Measurements from ENCODE around the gene OR2C1.
A peak's percentile ranks its signal among the peaks of the same experiment; 100 is the strongest.

Gene OR2C1

DNA sequence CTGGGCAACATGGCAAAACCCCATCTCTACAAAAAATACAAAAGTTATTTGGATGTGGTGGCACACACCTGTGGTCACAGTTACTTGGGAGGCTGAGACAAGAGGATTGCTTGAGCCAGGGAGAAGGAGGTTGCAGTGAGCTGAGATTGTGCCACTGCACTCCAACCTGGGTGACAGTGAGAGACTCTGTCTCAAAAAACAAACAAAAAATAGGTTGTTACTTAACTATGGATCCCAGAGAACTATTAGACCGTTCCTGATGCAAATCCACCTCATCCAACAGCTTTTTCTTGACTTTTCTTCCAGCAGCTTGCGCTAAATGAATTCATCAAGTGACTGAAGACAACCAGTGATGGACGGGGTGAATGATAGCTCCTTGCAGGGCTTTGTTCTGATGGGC is at the start of gene OR2C1:
TSS of gene OR2C1 (plus strand) at position 301 of the 400 bp plus-strand sequence. CDS start at position 353, 52 bp downstream.
- no peak for DNase-seq

DNA sequence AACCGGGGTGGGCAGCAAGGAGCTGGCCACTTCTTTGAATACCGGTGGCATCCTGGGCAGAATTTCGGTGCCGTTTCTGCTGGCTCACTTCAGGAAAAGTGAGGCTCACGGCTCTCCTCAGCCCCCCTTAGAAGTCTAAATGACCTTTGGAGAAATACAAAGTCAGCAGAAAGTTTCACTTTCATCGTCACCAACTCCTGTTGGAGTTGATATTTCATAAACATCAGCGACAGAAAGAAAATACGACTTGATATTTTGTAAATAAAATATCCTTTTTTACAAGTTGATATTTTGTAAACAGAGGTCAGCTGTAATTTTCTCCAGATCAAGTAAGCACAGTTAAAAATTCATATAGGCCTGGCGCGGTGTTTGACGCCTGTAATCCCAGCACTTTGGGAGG is 49.6 kb upstream of the OR2C1 start:
- no peak for DNase-seq

DNA sequence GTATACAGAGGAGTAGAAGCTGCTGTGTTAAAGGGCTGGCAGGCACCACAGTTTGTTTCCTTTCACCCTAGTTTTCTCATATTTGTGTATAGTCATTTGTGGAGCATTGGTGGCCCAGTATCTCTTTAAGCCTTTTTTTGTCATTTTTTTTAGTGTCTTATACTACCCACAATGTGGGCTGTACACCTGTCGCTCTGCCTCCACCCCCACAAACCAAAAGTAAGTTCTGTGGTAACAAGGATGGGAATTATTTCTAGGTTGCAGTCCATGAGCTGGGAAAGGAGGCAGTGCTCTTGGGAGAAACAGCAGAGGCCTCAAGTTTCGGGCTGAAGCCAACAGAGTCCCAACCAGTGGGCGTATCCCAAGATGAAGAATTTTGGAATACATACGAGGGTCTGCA is 44.2 kb upstream of the OR2C1 start:
- no peak for DNase-seq

DNA sequence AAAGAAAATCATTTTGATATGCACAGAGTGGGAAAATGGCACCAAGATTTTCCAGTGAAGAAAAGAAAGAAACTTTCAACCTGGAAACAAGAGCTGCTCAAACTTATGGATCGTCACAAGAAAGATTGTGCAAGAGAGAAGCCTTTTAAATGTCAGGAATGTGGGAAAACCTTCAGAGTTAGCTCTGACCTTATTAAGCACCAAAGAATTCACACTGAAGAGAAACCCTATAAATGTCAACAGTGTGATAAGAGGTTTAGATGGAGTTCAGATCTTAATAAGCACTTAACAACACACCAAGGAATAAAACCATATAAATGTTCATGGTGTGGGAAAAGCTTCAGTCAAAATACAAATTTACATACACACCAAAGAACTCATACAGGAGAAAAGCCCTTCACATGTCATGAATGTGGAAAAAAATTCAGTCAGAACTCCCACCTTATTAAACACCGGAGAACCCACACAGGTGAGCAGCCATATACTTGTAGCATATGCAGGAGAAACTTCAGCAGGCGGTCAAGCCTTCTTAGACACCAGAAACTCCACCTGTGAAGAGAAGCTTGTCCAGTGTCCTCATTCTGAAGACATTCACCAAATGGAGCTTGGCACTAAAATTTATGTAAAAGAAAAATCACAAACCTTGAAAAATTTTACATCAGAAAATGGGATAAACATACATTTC is 38.2 kb upstream of the OR2C1 start:
- no peak for DNase-seq

DNA sequence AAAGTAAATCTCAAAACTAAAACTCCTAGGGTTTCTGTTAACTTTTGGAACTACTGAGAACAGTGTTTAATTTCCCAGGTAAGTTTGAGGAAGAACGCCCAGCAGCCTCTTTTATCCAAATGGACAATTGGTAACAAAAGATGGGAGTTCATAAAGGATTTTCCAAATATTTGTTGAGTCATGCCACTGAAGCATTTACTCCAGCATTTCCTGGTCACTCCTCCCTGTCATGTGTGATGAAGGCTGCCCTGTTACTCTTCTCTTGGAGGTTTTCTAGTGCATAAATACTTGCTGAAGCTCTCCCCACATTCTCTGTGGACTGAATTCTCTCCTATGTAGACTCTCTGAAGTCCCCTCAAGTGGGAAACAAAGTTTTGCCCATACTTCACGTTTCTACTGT is 33.9 kb upstream of the OR2C1 start:
- no peak for DNase-seq

DNA sequence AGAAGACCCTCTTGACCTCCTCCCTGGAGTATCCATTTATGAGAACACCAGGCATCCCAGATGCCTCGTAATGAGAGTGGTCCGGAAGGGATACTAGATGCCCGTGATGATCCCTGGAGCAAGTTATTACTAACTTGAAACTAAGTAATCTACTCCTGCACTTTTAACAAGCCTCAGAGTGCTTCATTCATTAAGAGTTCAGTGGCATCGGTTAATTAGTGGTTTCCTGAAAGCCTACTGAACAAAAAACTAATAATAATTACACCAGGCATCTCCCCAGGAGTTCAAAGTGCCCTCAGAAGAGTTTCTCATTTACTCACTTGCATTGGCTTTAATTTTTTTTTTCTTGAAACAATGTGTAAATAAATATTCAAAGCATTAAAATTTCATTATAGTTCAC is 28.2 kb upstream of the OR2C1 start:
- no peak for DNase-seq

DNA sequence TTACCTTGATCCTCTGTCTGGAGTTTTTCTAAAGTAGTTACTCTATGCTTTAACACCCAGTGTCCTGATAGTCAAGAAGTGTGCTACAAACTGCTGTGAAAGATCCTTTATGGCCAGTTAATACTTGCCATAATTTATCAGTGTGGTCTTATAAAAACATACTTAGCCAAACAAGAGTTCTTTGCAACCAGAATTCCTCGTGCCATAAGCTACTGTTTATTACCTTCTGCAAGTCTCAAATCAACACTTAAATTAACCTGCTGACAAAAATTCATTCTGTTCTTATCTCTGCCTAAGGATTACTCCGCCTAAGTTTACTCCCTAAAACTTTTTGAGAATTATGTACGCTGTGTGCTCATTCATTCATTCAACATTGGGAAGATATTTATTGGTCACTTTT is 27.6 kb upstream of the OR2C1 start:
- DNase-seq: no peak

DNA sequence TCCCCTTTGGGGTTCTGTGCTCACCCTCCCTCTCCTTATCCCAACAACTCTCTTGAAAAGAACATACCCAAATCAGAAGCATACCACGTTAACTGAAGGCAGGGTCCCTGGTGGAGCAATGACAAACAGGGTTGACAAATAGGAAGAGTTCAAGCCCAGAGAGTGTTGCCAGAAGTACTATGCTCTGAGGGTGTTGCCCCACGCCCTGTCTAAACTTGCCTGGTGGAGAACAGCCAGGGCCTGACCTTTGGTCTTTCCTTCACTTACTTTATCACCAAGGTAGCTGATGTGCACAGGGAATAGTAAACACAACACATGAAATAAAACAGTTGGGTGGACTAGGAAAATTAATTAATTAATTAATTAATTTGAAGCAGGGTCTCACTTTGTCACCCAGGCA is 27.0 kb upstream of the OR2C1 start:
- DNase-seq: no peak

DNA sequence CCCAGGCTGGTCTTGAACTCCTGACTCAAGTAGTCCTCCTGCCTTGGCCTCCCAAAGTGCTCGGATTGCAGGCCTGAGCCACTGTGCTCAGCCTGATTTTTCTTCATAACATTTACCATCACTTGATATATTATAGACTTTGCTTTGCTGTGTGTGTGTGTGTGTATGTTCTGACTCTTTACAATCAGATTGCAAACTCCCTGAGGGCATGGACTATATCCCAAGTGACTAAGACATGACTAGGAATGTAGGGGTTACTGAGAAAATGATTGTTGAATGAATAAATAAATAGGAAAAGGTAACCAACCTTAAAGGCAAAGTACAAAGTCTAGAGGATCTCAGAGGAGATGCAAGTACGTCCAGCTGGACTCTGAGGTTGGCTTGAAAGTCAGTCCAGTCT is 9.6 kb upstream of the OR2C1 start:
- no peak for DNase-seq

DNA sequence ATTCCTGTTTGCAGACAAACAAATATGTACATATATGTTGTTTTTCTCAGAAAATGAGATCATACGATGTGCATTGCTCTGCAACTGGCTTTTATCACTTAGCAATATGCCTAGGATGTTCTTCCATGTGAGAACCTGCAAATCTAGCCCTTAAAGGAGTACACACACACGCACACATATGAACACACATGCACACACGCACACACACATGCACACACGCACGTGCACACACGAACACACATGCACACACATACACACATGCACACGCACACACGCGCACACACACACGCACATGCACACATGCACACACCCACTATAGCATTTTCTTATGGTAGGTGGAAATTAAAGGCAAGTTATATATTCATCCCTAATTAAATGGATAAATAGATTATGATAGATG is 8.1 kb upstream of the OR2C1 start:
- no peak for DNase-seq

DNA sequence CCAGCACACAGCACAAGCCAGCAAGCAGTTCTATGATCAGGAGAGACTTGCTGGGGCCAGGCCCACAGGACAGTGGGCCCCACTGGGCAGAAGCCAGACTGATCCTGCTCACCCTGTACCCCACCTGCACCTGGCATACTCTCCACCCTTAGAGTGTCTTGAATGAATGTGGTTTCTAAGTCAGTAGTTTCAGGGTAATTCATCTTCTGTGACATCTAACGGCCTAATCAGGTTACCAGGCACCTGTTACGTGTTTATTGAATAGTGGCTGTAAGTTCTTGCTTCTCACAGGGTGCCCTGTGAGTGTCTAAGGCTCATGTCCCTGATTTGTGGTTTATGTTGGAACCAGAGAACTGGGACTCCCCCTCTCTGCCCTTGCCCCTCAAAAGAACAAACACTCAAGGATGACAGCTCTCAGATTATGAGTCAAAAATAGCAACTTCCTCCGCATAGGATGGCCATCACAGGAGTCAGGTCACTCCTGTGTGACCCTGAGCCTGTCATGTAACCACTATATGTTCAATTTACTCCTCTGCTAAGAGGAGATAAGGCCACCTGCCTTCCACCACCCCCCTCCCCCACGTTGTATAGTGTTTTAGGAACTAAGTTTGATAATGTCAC is 7.0 kb upstream of the OR2C1 start:
- DNase-seq: no peak

DNA sequence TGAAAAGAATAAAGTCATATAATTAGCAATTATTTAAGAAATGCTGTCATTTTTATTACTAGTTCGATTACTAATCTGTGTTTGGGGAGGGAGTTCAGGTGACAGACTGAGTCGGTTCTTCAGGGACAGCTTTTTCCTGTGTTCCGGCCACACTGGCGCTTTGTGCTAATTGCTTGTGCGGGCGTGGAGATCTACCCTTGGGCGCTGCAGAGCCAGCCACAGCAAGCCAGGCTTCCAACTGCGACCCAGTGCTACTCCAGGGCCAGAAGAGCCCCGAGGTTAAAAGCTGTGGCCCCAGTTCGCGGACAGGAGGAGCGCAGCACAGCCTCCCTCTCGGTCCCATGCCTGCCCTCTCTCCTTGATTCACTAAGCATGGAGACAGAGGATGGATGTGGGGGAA is 6.5 kb upstream of the OR2C1 start:
- no peak for DNase-seq

DNA sequence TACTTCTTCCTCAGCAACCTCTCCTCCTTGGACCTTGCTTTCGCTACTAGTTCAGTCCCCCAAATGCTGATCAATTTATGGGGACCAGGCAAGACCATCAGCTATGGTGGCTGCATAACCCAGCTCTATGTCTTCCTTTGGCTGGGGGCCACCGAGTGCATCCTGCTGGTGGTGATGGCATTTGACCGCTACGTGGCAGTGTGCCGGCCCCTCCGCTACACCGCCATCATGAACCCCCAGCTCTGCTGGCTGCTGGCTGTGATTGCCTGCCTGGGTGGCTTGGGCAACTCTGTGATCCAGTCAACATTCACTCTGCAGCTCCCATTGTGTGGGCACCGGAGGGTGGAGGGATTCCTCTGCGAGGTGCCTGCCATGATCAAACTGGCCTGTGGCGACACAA is 429 bp downstream of the OR2C1 start:
- no peak for DNase-seq

DNA sequence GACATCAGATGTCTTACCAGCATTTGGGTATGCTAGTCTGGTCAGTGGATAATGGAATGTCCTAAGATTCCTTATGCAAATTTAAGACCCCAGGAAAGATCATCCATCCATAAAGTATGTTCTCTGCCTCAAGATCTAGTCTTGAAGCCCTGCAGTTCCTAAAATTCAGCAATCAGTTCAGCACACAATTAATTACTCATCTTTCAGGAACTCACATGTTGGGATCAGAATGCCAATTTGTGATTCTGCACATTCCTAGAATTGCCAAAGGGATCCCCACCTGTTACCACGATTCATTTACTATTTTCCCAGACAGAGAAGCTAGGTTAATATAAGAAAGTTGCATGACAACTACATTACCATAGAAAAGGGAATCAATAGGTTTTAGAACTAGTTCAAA is 3.2 kb downstream of the OR2C1 start:
- no peak for DNase-seq

DNA sequence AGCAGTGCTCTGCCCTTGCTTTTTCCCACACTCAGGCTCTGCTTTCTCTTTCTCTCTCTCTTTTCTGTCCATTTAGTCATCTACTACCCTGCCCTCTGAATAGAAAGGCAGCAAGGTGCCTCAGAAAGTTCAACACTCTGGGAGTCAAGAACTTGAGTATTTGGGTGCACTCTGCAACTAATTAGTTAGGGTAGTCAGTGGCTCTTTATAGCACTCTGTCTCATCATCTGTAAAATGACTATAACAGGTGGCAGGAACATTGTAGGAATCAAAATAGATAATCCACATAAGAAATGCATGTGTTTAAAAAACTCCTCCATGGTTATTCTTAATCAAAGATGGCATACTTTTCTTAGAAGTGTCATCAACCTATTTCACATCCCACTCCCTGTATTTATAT is 7.2 kb downstream of the OR2C1 start:
- DNase-seq: no peak

DNA sequence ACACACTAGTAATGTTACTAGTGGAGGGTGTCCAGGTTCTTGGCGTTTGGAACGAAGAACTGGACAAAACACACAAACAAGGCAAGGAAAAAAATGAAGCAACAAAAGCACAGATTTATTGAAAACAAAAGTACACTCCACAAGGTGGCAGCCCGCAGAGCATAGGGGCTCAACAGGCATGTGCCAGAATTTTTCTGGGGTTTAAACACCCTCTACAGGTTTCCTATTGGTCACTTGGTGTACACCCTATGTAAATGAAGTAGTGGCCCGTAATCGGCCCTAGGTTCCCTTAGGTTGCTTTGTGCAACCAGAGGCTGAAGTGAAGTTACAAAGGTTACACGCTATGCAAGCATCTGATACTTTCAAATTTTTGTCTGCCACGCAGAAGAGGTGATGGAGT is 8.1 kb downstream of the OR2C1 start:
- DNase-seq: no peak

DNA sequence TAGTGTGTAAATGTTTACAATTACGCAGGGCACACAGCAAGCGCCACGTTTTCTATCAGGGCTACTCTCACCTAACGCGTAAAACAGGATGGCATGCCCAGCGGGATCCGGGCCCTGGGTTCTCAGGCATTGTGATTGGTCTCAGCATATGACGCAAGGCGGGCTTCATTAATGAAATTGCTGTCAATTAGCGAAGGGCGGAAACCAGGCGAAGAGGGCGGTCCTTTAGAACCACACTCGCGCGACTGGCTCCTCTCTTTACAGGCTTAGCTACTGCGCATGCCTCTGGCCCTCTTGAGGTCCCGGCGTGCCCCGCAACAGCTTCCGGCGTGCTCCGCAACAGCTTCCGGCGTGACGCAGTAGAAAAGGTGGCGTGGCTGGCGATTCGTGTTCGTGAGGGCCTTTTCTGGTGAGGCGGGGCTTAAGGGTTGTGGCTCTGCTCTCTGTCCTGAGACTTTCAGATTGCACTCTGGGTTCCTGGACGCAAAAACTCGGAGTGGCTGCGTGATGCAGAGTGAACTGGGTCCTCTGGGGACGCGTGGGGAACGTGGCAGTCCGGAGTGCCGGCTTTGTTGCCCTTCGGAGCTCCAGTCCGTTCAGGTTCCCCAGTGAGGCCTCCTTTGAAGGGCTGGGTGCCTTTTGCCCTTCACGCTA is 9.2 kb downstream of the OR2C1 start:
- DNase-seq: peak; percentile 71 to 73

DNA sequence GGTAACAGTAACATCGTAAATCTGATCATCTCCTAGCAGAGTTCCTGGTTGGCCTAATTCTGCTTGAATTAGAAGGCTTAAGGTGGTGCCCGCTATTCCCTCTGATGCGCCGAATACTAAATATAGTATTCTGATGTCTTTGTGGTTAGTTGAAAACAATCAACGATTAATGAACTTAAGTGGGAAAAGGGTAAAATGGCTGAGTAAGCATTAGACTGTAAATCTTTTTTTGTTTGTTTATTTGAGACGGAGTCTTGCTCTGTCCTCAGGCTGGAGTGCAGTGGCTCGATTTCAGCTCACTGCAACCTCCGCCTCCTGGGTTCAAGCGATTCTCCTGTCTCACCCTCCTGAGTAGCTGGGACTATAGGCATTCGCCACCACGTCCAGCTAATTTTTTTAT is 13.4 kb downstream of the OR2C1 start:
- DNase-seq: no peak

DNA sequence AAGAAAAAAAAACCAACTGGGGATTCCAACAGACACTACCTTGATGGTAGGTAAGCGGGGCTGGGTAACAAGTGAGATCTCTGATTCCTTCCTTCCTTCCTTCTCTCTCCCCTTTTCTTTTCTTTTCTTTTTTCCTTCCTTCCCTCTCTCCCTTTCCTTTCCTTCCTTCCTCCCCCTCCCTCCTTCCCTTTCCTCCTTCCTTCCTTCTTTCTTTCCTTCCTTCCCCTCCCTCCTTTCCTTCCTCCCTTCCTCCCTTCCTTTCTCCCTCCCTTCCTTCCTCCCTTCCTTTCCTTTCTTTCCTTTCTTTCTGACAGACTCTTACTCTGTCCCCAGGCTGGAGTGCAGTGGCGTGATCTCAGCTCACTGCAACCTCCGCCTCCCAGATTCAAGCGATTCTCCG is 20.0 kb downstream of the OR2C1 start:
- no peak for DNase-seq

DNA sequence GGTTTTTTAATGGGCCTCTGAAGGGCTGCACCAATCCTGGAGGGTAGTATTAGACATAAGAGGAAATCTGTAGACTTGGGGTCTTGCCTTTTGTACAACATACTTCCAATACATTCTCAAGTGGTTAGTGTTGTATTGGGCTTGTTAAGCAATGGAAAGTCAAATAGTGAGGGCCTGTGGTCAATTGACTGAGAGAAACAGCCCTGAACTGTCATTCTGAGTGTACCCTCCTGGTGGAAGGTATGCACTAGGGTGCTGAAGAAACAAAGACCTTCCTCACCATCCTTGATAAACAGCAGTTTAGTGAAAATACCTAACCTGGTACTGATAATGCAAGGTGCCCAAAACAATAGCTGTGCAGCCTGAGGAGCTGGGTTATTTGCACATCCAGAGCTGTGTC is 22.2 kb downstream of the OR2C1 start:
- no peak for DNase-seq

DNA sequence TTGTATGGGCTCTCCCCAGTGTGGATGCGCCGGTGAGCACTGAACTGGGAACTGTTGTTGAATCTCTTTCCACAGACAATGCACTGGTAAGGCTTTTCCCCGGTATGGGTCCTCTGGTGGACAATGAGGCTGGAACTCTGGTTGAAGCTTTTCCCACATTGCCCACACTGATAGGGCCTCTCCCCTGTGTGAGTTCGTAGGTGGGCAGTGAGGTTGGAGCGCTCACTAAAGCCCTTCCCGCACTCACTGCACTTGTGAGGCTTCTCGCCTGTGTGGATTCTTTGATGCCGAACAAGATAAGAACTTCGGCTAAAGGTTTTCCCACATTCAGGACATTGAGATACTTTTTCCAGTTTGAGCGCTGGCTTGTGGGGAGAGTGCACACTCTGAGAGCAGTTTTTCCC is 27.4 kb downstream of the OR2C1 start:
- no peak for DNase-seq

DNA sequence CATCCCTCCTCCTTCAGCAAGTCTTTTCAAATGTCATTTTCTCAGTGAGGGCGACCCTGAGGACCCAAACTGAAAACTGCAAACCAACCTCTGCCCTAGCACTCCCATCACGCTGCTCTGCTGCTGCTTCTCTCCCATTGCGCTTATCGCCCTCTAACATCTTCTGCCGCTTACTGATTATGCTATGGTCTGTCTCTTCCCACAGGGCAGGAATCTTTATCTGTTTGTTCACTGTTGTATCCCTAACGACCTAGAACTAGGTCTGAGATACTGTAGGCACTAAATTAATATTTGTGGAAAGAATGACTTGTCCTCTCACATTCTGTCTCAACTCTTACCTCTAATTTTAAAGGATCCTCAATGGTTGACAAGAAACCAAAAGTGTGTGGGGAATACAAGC is 32.6 kb downstream of the OR2C1 start:
- DNase-seq: no peak

DNA sequence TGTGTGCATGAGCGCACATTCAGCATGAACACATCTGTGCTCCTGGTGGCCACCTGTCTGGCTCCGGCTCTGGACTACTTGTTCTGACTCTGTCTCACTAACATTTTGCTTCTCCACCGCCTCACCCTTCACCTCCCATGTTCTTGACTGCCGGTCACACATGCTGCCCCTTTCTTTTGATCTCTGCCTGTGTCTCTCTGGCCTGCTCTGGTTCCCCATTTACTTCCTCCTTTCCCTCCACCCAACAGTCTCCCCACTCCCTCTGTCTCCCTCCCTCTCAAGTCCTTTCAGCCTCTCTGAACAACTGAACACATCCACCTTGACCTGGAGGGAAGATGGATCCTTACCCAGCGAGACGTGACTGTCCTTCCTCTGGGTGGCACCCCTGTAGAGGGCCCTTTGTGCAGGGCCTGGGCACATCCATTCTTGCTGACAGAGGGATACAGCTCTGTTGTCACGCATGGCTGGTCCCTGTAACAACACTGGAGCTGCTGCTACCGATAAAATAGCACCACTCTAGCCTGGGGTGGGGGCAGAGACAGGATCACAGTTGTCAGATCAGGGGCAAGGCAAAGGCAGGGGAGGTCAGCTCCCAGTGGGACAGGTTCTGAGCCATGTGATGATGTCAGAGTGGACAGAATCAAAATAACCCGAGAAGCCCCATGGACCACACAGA is 34.1 kb downstream of the OR2C1 start:
- no peak for DNase-seq

DNA sequence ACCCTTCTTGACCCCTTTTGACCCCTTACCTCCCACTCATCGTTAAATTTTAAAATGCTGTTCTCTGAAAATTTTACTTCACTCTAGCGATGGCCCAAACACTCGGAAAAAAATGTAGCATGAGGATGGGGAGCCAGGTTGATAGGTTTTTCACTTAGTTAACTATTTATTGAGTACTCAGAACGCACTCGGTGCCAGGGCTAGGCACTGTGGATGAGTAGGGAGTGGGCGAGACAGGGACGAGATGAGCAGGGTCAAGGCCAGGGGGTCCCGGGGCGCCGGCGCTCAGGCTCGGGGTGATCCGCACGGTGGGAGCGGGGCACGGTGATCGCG is 44.7 kb downstream of the OR2C1 start:
- no peak for DNase-seq
